ENCODE data around the gene EFNB3.

The EFNB3 gene

GRCh38 chr17:7704601-7705268 is at the start of gene EFNB3:
EFNB3 (plus strand) TSS chr17:7705202; CDS start chr17:7705599, 397 bp downstream.
- DNase-seq: no peak

GRCh38 chr17:7655541-7655840 is 49.5 kb upstream of the EFNB3 start:
- DNase-seq: no peak

- no peak for DNase-seq
These were observed 47.9 kb upstream of the EFNB3 start for GRCh38 chr17:7656958-7657609.

- DNase-seq: no peak
These were observed 37.2 kb upstream of the EFNB3 start for GRCh38 chr17:7667656-7668406.

GRCh38 chr17:7668482-7668881 is 36.5 kb upstream of the EFNB3 start:
- no peak for DNase-seq

GRCh38 chr17:7673239-7673638 is 31.8 kb upstream of the EFNB3 start:
- DNase-seq: no peak

GRCh38 chr17:7674934-7675333 is 30.1 kb upstream of the EFNB3 start:
- DNase-seq: no peak

GRCh38 chr17:7676533-7676932 is 28.5 kb upstream of the EFNB3 start:
- DNase-seq: no peak

GRCh38 chr17:7677388-7678067 is 27.5 kb upstream of the EFNB3 start:
- no peak for DNase-seq

- DNase-seq: no peak
These were observed 20.0 kb upstream of the EFNB3 start for GRCh38 chr17:7684851-7685532.

GRCh38 chr17:7685533-7686221 is 19.3 kb upstream of the EFNB3 start:
- peak; percentile 81 for DNase-seq

- peak; percentile 58 for DNase-seq
These were observed 18.6 kb upstream of the EFNB3 start for GRCh38 chr17:7686222-7687071.

- DNase-seq: peak; percentile 71
These were observed 17.7 kb upstream of the EFNB3 start, which contains the start of gene TP53 for GRCh38 chr17:7687072-7687907. TP53 (minus strand) TSS chr17:7687490; CDS start chr17:7676594, 10,896 bp downstream.

- peak; percentile 92 for DNase-seq
These were observed 16.8 kb upstream of the EFNB3 start, which contains the start of gene WRAP53 for GRCh38 chr17:7687908-7688807. WRAP53 (plus strand) TSS chr17:7688477; CDS start chr17:7688649, 172 bp downstream.

- DNase-seq: no peak
These were observed 16.1 kb upstream of the EFNB3 start for GRCh38 chr17:7688808-7689316.

GRCh38 chr17:7695586-7695985 is 9.4 kb upstream of the EFNB3 start:
- DNase-seq: no peak

GRCh38 chr17:7697828-7698588 is 7.0 kb upstream of the EFNB3 start:
- DNase-seq: no peak

GRCh38 chr17:7700510-7700909 is 4.5 kb upstream of the EFNB3 start:
- DNase-seq: no peak
